ENCODE measurements around the gene ANKEF1. TPM values are rescaled to one million over a fixed set of nuclear protein-coding genes. Genes with fewer than 3 reads are reported as not detected.

ANKEF1 gene
- total RNA-seq, 6 donors from 2014 or later, result 1.0 to 7.5 (median 3.5) TPM

DNA sequence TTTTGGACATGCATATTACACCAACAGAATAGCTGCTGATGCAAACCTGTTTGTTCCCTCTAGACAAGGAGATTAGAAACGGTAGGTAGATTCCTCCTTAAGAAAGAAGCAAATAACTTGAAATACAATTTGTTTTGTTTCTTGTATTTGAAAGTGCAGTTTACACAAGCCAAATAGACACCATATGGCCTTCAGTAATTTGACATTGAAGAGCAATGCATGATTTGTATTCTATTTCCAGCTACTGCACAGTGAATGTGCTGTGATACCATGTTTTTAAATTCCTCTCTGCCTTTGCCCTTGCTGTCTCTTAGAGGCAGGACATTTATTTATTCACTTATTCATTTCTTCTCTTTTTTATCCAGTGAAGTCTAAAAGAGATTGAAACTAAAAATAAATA is 31.9 kb upstream of the ANKEF1 start:
- TF ChIP-seq EP300 (IDR thresholded peaks at IDR 0.05), result no peak
- no peak for TF ChIP-seq CTCF (IDR thresholded peaks at IDR 0.05)
- TF ChIP-seq POLR2AphosphoS5 (IDR thresholded peaks at IDR 0.05), result no peak
- no peak for TF ChIP-seq POLR2A (IDR thresholded peaks at IDR 0.05)
- Histone ChIP-seq H3K9me3 (no peaks in the 10 kb centered on the region), H3K27ac (no peak overlapping the region), H3K4me1 (peaks cover 0 to 3% (median 0%) of the 10 kb centered on the region in 4 donors), H3K36me3 (no peaks in the 10 kb centered on the region), H3K27me3 (no peaks in the 10 kb centered on the region), H3K4me3 (no peak overlapping the region)
- no peak for ATAC-seq (ENCODE audit: low FRiP score in 2 of 2)
- no peak for DNase-seq
- WGBS, 2 donors, result 63 to 79% methylated on average over 1 of the region's 1 CpG

GRCh38 chr20:10004900-10005299 is 29.9 kb upstream of the ANKEF1 start:
- WGBS, 2 donors, result 54 to 60% methylated on average over 2 of the region's 2 CpGs
- Histone ChIP-seq H3K4me3 (no peak overlapping the region), H3K27me3 (no peaks in the 10 kb centered on the region), H3K9me3 (no peaks in the 10 kb centered on the region), H3K27ac (no peak overlapping the region), H3K4me1 (peaks cover 0 to 3% (median 0%) of the 10 kb centered on the region in 4 donors), H3K36me3 (no peaks in the 10 kb centered on the region)
- TF ChIP-seq POLR2AphosphoS5 (IDR thresholded peaks at IDR 0.05) (no peak), EP300 (IDR thresholded peaks at IDR 0.05) (no peak), CTCF (IDR thresholded peaks at IDR 0.05) (no peak), POLR2A (IDR thresholded peaks at IDR 0.05) (no peak)
- DNase-seq, result no peak
- ATAC-seq (ENCODE audit: low FRiP score in 2 of 2), result no peak

GRCh38 chr20:10005885-10006284 is 28.9 kb upstream of the ANKEF1 start:
- Histone ChIP-seq H3K36me3 (no peaks in the 10 kb centered on the region), H3K27me3 (no peaks in the 10 kb centered on the region), H3K9me3 (no peaks in the 10 kb centered on the region), H3K4me3 (no peak overlapping the region), H3K4me1 (peaks cover 0 to 3% (median 0%) of the 10 kb centered on the region in 4 donors), H3K27ac (no peak overlapping the region)
- TF ChIP-seq EP300 (IDR thresholded peaks at IDR 0.05) (no peak), POLR2A (IDR thresholded peaks at IDR 0.05) (no peak), POLR2AphosphoS5 (IDR thresholded peaks at IDR 0.05) (no peak), CTCF (IDR thresholded peaks at IDR 0.05) (no peak)
- DNase-seq, result no peak
- ATAC-seq (ENCODE audit: low FRiP score in 2 of 2), result no peak
- WGBS, 2 donors, result 48 to 62% methylated on average over 1 of the region's 1 CpG

- no peak overlapping the region for H3K27ac ChIP-seq
- no peaks in the 10 kb centered on the region for H3K27me3 ChIP-seq
- ATAC-seq (ENCODE audit: low FRiP score in 2 of 2), result no peak
- H3K36me3 ChIP-seq, result no peaks in the 10 kb centered on the region
- WGBS, 2 donors, result 44 to 76% methylated on average over 4 of the region's 4 CpGs
- no peak overlapping the region for H3K4me3 ChIP-seq
- H3K9me3 ChIP-seq, result no peaks in the 10 kb centered on the region
- TF ChIP-seq POLR2A (IDR thresholded peaks at IDR 0.05) (no peak), CTCF (IDR thresholded peaks at IDR 0.05) (no peak), EP300 (IDR thresholded peaks at IDR 0.05) (no peak), POLR2AphosphoS5 (IDR thresholded peaks at IDR 0.05) (no peak)
- DNase-seq, result no peak
- H3K4me1 ChIP-seq, result peaks cover 0 to 3% (median 0%) of the 10 kb centered on the region in 4 donors
Measured at GRCh38 chr20:10006447-10007090, 28.2 kb upstream of the ANKEF1 start.

GRCh38 chr20:10007158-10007557 is 27.6 kb upstream of the ANKEF1 start:
- TF ChIP-seq POLR2A (IDR thresholded peaks at IDR 0.05) (no peak), EP300 (IDR thresholded peaks at IDR 0.05) (no peak)
- ATAC-seq (ENCODE audit: low FRiP score in 2 of 2), result no peak
- Histone ChIP-seq H3K9me3 (no peaks in the 10 kb centered on the region), H3K4me1 (peaks cover 0 to 3% (median 0%) of the 10 kb centered on the region in 4 donors), H3K4me3 (no peak overlapping the region), H3K27me3 (no peaks in the 10 kb centered on the region), H3K36me3 (no peaks in the 10 kb centered on the region), H3K27ac (no peak overlapping the region)
- WGBS, 2 donors, result 59% methylated on average over 2 of the region's 2 CpGs
- no peak for DNase-seq

Data from upper lobe of left lung (tissue), 6 donors.